Gastrocnemius medialis (tissue), 4 donors: ENCODE results near the gene CACNA1S. TPM values are rescaled to one million over a fixed set of nuclear protein-coding genes. Genes with fewer than 3 reads are reported as not detected.

ENCODE experiments used
- ATAC-seq, 2 donors: fragments of 150-250 bp; one replicate each; pipeline ENCODE4 v1.9.1; 2016
- DNase-seq, 2 donors: peaks; one replicate each; pipeline ENCODE4 v3.0.0-alpha.2; 2019
- H3K27ac ChIP-seq, 4 donors: fragments of 200-600 bp; sonication (generic); 1 replicate in 1 of 4; 2 replicates in 3 of 4; pipeline ENCODE4 v1.5.1; 2016 to 2018; ENCODE audit warnings: mild to moderate bottlenecking in 2 of 4, moderate library complexity in 1 of 4
- H3K27me3 ChIP-seq, 3 donors: fragments of 200-600 bp; sonication (generic) in 2 of 3; 1 replicate in 1 of 3; 2 replicates in 2 of 3; pipeline versions ENCODE4 v1.5.1 to v1.6.0; 2016 to 2019; ENCODE audit warnings: mild to moderate bottlenecking in 1 of 3, moderate library complexity in 1 of 3
- H3K36me3 ChIP-seq, 2 donors: fragments of 200-600 bp; sonication (generic) in 1 of 2; one replicate each; pipeline ENCODE4 v1.5.1; 2017 to 2018
- H3K4me1 ChIP-seq, 2 donors: fragments of 200-600 bp; sonication (generic) in 1 of 2; one replicate each; pipeline ENCODE4 v1.5.1; 2016 to 2017; ENCODE audit warnings: mild to moderate bottlenecking in 2 of 2
- H3K4me3 ChIP-seq, 4 donors: fragments of 200-600 bp; sonication (generic) in 3 of 4; 1 replicate in 1 of 4; 2 replicates in 3 of 4; pipeline ENCODE4 v1.5.1; 2016 to 2019; ENCODE audit warnings: mild to moderate bottlenecking in 2 of 4
- H3K9me3 ChIP-seq, 3 donors: fragments of 200-600 bp; sonication (generic) in 2 of 3; 1 replicate in 1 of 3; 2 replicates in 2 of 3; pipeline ENCODE4 v1.5.1; 2016 to 2019
- POLR2A ChIP-seq, 2 donors: fragments of 450-650 bp; IDR thresholded peaks; one replicate each; pipeline ENCODE4 v1.6.1; 2017; ENCODE audit warnings: antibody characterized with exemption in 2 of 2, mild to moderate bottlenecking in 2 of 2, moderate library complexity in 2 of 2
- in situ Hi-C, 4 donors: fragments of 200-750 bp; cut with MboI; loops; one replicate each; pipeline versions ENCODE4 v1.15.0 to v1.8.0; 2017; ENCODE audit warnings: low sequenced_read_pairs in 4 of 4
- intact Hi-C: fragments of 100-400 bp; cut with DNase I; formaldehyde crosslinking; loops from one replicate; pipeline ENCODE4 v1.15.1; 2023; ENCODE audit warnings: low total_unique reads
- total RNA-seq, 4 donors: library from RNA; depleted of rRNA; stranded (reverse); fragments of >200 nt; gene quantifications; one replicate each; pipeline versions ENCODE4 v1.1.0 to v1.2.3, GENCODE V29; 2016
- TF ChIP-seq, protein P1 (sequence below), 5 experiments: fragments of 450-650 bp in 3 of 5; fragments of 200-600 bp in 2 of 5; sonication (generic) in 2 of 5; IDR thresholded peaks in 4 of 5; conservative IDR thresholded peaks in 1 of 5; 1 replicate in 4 of 5; 2 replicates in 1 of 5; pipeline ENCODE4 v1.5.1; 2016 to 2019; ENCODE audit warnings: antibody characterized with exemption in 5 of 5, mild to moderate bottlenecking in 3 of 5, moderate library complexity in 3 of 5

Gene CACNA1S
- total RNA-seq, 4 donors from 2014 or later, result 74.3 to 93.5 (median 81.2) TPM

DNA sequence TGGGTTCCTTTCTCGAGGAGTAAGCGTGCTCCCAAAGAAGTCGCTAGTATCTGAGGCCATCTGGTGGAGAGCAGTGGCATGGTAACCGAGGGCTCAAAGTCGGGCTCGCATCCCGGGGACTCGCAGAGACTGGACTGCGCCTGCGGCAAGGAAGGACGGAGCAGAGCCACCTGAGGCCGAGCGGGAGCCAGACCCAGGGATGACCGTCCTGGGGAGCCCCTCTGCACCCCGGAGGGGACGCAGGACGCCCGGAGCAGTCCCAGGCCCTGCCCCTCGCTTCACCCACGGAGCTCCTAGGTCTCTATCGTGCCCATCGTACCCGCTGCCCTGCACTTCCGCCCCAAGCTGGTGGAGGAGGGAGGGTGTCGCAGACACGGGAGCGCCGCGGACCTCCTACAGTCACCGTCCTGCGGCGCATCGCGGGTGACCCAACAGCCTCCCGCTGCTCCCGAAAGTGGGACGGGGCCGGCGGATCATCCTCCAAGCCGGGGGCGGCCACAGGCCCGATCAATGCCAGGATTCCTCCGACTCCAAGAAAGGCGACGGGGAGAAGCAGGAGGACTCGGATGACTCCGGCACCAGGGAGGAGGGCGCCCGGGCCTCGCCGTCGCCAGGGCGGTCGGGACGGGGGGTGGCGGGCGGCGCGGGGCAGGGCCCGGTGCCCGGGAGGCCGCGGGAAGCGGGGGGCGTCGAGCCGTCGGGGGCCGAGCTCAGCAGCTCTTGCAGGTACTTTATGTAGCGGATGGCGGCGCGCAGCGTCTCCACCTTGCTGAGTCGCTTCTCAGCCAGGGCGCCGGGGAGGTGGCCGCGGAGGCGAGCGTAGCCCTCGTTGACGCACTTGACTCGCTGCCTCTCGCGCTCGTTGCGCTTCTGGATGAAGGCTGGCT lies 2.3 kb upstream of the CACNA1S start:
- in situ Hi-C loops, result loop anchor here in 2 of 4 donors (5.0 kb wide), 1 partner anchor 32 kb away; no protein-coding TSS in a partner anchor
- Histone ChIP-seq H3K27me3 (no peaks in the 10 kb centered on the region), H3K4me1 (peaks cover 38 to 47% of the 10 kb centered on the region in 2 donors), H3K9me3 (no peaks in the 10 kb centered on the region), H3K4me3 (peak overlapping the region; percentile 59 to 84 (median 67)), H3K36me3 (no peaks in the 10 kb centered on the region), H3K27ac (peak overlapping the region; percentile 89 to 98 (median 96))
- ATAC-seq, result peak; percentile 85 to 92
- TF ChIP-seq POLR2A (IDR thresholded peaks at IDR 0.05), result peak; percentile 12 to 58
- TF ChIP-seq, protein P1, sequence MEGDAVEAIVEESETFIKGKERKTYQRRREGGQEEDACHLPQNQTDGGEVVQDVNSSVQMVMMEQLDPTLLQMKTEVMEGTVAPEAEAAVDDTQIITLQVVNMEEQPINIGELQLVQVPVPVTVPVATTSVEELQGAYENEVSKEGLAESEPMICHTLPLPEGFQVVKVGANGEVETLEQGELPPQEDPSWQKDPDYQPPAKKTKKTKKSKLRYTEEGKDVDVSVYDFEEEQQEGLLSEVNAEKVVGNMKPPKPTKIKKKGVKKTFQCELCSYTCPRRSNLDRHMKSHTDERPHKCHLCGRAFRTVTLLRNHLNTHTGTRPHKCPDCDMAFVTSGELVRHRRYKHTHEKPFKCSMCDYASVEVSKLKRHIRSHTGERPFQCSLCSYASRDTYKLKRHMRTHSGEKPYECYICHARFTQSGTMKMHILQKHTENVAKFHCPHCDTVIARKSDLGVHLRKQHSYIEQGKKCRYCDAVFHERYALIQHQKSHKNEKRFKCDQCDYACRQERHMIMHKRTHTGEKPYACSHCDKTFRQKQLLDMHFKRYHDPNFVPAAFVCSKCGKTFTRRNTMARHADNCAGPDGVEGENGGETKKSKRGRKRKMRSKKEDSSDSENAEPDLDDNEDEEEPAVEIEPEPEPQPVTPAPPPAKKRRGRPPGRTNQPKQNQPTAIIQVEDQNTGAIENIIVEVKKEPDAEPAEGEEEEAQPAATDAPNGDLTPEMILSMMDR (IDR thresholded peaks at IDR 0.05 in 4 of 5, conservative IDR thresholded peaks at IDR 0.05 in 1 of 5), result peak; percentile 86 to 97 (median 93)
- DNase-seq, result peak; percentile 85 to 94
- intact Hi-C loops, result loop anchor here (1.0 to 5.0 kb wide), 4 partner anchors 28 to 142 kb away; no protein-coding TSS in a partner anchor

DNA sequence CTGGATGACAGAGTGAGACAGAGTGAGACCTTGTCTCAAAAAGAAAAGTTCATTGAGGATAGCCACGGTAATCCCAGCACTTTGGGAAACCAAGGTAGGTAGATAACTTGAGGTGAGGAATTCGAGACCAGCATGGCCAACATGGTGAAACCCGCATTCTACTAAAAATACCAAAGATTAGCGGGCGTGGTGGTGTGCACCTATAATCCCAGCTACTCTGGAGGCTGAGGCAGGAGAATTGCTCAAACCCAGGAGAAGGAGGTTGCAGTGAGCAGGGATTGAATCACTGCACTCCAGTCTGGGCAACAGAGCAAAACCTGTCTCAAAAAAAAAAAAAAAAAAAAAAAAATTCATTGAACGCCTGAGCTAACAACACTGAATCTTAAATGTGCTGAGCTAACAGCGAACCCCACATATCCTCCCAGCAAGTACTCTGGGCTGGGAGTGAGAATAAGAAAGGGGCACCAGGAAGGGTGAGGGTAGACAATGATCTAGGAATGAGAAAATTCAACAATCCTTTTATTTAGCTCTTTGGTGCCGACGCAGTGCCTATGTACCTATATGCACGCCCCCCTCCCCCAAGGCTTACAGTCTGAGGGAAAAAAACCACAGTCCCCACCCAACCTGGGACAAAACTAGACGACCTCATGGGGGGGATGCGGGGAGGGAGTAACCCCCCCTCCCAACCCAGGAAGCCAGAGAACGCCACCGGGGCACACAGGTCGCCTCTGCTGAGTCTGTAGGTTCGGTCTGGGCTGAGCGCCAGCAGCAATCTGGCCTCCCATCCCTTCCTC lies 1.4 kb upstream of the CACNA1S start:
- TF ChIP-seq, protein P1 (IDR thresholded peaks at IDR 0.05 in 4 of 5, conservative IDR thresholded peaks at IDR 0.05 in 1 of 5), result no peak
- no peak for TF ChIP-seq POLR2A (IDR thresholded peaks at IDR 0.05)
- intact Hi-C loops, result loop anchor here (1.0 to 5.0 kb wide), 4 partner anchors 27 to 141 kb away; no protein-coding TSS in a partner anchor
- Histone ChIP-seq H3K27me3 (no peaks in the 10 kb centered on the region), H3K4me1 (peaks cover 46 to 55% of the 10 kb centered on the region in 2 donors), H3K36me3 (no peaks in the 10 kb centered on the region), H3K27ac (peak overlapping the region; percentile 89 to 98 (median 96)), H3K9me3 (no peaks in the 10 kb centered on the region), H3K4me3 (peak overlapping the region; percentile 59 to 84 (median 67))
- in situ Hi-C loops, result no loop called here
- DNase-seq, result no peak
- ATAC-seq, result peak in 1 of 2 donors; percentile 0

DNA sequence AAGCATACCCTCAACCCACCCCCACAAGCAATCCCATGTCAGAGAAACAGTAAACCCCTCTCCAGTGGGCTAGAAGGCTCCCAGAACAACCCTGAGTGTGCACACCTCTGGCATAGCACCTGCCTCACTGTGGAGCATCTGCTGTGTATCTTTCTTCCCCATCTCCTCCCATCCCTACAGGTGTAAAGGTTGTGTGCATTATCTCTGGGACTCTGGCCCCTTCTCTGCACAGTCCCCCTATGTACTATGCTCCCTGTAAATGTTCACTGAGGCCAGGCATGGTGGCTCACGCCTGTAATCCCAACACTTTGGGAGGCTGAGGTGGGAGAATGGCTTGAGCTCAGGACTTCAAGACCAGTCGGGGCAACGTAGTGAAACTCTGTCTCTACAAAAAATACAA lies 700 bp upstream of the CACNA1S start:
- ATAC-seq (peak in 1 of 2 donors; percentile 0), DNase-seq (no peak)
- Histone ChIP-seq H3K36me3 (no peaks in the 10 kb centered on the region), H3K9me3 (no peaks in the 10 kb centered on the region), H3K27me3 (no peaks in the 10 kb centered on the region), H3K4me1 (peaks cover 46 to 62% of the 10 kb centered on the region in 2 donors), H3K4me3 (no peak overlapping the region), H3K27ac (peak overlapping the region; percentile 89 to 98 (median 96))
- no peak for TF ChIP-seq POLR2A (IDR thresholded peaks at IDR 0.05)
- TF ChIP-seq, protein P1 (IDR thresholded peaks at IDR 0.05 in 4 of 5, conservative IDR thresholded peaks at IDR 0.05 in 1 of 5), result no peak
- in situ Hi-C loops, result no loop called here
- intact Hi-C loops, result loop anchor here (5.0 kb wide), 1 partner anchor 59 kb away; no protein-coding TSS in a partner anchor

DNA sequence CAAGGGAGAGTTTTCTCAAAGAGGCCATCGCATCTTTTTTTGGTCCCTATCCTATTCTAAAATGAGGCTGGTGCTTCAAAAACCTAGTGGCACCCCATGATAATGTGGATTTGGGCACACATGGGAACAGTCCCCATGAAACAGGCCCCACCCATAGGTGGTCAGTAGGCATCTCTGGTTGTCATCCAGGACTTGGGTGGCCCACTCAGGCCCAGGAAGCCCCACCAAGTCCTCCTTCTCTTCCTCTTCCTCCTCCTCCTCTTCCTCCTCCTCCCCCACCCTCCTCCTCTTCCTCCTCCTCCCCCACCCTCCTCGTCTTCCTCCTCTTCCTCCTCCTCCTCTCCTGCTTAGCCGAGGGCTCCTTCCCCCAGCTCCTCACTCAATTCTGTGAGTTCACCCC lies 554 bp downstream of the CACNA1S start:
- peaks cover 57 to 74% of the 10 kb centered on the region in 2 donors for H3K4me1 ChIP-seq
- H3K27ac ChIP-seq, result peak overlapping the region; percentile 89 to 98 (median 96)
- no peaks in the 10 kb centered on the region for H3K27me3 ChIP-seq
- peak overlapping the region; percentile 30 to 49 (median 37) for H3K4me3 ChIP-seq
- H3K36me3 ChIP-seq, result no peaks in the 10 kb centered on the region
- DNase-seq (no peak), ATAC-seq (no peak)
- H3K9me3 ChIP-seq, result no peaks in the 10 kb centered on the region
- intact Hi-C loops (loop anchor here (1.0 to 5.0 kb wide), 2 partner anchors 15 to 61 kb away; no protein-coding TSS in a partner anchor), in situ Hi-C loops (no loop called here)
- no peak for TF ChIP-seq POLR2A (IDR thresholded peaks at IDR 0.05)
- TF ChIP-seq, protein P1 (IDR thresholded peaks at IDR 0.05 in 4 of 5, conservative IDR thresholded peaks at IDR 0.05 in 1 of 5), result no peak
